ENCODE data around the gene SLC2A4RG. TPM values are rescaled to one million over a fixed set of nuclear protein-coding genes. Genes with fewer than 3 reads are reported as not detected.

SLC2A4RG gene
- total and polyA plus RNA-seq, 2 experiments from 2014 or later: 43.9 to 50.4 TPM

DNA sequence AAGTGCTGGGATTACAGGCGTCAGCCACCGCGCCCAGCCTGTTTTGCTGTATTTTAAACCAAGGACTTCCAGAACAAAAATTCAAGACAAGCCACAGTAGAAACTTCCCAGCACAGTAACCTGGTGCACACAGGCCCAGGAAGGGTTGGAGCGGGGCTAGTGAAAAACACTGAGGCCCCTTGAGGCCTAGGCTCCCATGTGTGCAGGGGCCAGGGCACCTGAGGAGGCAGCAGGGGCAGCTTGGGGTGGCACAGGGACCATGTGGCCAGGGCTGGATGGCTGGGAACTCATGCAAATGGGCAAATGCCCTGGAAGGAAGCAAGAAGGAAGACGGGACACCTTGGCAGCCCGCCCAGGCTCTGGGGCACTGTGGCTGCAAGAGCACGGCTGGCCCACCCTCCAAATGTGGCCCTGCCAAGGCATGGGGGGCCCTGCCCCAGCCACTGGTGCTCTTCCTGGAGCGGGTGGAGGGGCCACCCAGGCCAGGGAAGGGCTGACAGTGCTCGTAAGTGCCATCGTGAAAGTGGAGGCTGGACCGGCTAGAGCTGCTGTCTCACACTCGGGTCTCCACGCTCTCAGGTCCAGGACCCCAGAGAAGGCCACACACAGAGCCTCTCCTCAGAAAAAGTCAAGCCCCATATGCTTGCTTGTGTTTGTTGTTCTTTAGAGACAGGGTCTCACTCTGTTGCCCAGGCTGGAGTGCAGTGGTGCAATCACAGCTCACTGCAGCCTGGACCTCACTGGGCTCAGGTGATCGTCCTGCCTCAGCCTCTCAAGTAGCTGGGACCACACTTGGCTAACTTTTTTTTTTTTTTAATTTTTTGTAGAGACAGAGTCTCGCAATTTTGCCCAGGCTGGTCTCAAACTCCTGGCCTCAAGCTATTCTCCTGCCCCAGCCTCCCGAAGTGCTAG lies 10.3 kb downstream of the SLC2A4RG start:
- DNase-seq (ENCODE audit: low spot score): peak; percentile 10
- H3K27ac ChIP-seq: no peak overlapping the region
- no peak overlapping the region for H3K4me3 ChIP-seq
- H3K79me2 ChIP-seq: no peaks in the 10 kb centered on the region
- H4K20me1 ChIP-seq (ENCODE audit: insufficient read depth, poor library complexity, severe bottlenecking): no peaks in the 10 kb centered on the region
- H3K27me3 ChIP-seq: no peaks in the 10 kb centered on the region
- H3K4me1 ChIP-seq (ENCODE audit: insufficient read depth): no peaks in the 10 kb centered on the region
- TF ChIP-seq, protein P1, sequence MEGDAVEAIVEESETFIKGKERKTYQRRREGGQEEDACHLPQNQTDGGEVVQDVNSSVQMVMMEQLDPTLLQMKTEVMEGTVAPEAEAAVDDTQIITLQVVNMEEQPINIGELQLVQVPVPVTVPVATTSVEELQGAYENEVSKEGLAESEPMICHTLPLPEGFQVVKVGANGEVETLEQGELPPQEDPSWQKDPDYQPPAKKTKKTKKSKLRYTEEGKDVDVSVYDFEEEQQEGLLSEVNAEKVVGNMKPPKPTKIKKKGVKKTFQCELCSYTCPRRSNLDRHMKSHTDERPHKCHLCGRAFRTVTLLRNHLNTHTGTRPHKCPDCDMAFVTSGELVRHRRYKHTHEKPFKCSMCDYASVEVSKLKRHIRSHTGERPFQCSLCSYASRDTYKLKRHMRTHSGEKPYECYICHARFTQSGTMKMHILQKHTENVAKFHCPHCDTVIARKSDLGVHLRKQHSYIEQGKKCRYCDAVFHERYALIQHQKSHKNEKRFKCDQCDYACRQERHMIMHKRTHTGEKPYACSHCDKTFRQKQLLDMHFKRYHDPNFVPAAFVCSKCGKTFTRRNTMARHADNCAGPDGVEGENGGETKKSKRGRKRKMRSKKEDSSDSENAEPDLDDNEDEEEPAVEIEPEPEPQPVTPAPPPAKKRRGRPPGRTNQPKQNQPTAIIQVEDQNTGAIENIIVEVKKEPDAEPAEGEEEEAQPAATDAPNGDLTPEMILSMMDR (IDR thresholded peaks at IDR 0.05; ENCODE audit: poor library complexity): no peak
- no peak for TF ChIP-seq EZH2phosphoT487 (IDR thresholded peaks at IDR 0.05; ENCODE audit: low read depth, severe bottlenecking, unreplicated experiment)
- TF ChIP-seq EZH2 (IDR thresholded peaks at IDR 0.05; ENCODE audit: borderline replicate concordance): no peak
- no peaks in the 10 kb centered on the region for H3K9me2 ChIP-seq (replicated peaks; ENCODE audit: insufficient read depth)
- H3K36me3 ChIP-seq (replicated peaks; ENCODE audit: insufficient read depth, low read depth): no peaks in the 10 kb centered on the region
- no peaks in the 10 kb centered on the region for H3K9me3 ChIP-seq (ENCODE audit: low read depth)
- H2AFZ ChIP-seq: no peak overlapping the region
- no peak overlapping the region for H3K4me2 ChIP-seq
- 95% methylated on average over 16 of the region's 16 CpGs for WGBS (ENCODE audit: low lambda C conversion rate, missing lambda C conversion rate)

DNA sequence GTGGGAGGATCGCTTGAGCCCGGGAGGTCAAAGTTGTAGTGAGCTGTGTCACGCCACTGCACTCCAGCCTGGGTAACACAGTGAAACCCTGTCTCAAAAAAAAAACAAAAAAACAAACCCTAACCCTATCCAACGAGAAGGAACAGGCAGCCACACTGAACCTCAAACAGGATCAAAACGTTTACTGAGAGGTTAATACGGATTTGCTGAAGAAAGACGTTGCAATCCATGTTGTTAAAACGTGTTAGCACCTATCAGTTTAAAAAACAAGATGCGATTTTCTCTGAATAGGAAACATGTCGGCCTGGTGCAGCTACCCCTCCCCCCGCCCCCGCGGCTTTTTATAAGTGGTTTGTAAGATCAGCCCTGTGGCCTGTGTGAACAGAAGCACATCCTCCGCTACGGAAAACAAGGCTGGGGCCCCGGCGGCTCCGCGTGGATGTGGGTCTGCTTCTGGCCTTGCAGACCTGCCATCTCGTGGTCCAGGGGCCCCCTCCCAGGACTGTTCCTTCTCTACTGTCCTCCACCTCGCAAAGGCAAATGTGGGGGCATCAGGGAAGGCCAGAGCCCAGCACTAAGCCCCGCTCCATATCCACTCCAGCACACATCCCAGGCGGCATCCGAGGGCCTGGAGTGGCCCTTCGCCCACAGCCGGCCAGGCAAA lies 11.4 kb downstream of the SLC2A4RG start:
- Histone ChIP-seq H3K9me3 (ENCODE audit: low read depth) (no peaks in the 10 kb centered on the region), H3K4me2 (no peak overlapping the region), H2AFZ (no peak overlapping the region), H3K4me1 (ENCODE audit: insufficient read depth) (no peaks in the 10 kb centered on the region), H3K9me2 (replicated peaks; ENCODE audit: insufficient read depth) (no peaks in the 10 kb centered on the region), H3K27me3 (no peaks in the 10 kb centered on the region), H4K20me1 (ENCODE audit: insufficient read depth, poor library complexity, severe bottlenecking) (no peaks in the 10 kb centered on the region), H3K36me3 (replicated peaks; ENCODE audit: insufficient read depth, low read depth) (no peaks in the 10 kb centered on the region), H3K4me3 (no peak overlapping the region), H3K79me2 (no peaks in the 10 kb centered on the region), H3K27ac (no peak overlapping the region)
- TF ChIP-seq EZH2phosphoT487 (IDR thresholded peaks at IDR 0.05; ENCODE audit: low read depth, severe bottlenecking, unreplicated experiment) (no peak), EZH2 (IDR thresholded peaks at IDR 0.05; ENCODE audit: borderline replicate concordance) (no peak)
- TF ChIP-seq, protein P1 (IDR thresholded peaks at IDR 0.05; ENCODE audit: poor library complexity): no peak
- WGBS (ENCODE audit: low lambda C conversion rate, missing lambda C conversion rate): 77% methylated on average over 26 of the region's 26 CpGs
- DNase-seq (ENCODE audit: low spot score): no peak

DNA sequence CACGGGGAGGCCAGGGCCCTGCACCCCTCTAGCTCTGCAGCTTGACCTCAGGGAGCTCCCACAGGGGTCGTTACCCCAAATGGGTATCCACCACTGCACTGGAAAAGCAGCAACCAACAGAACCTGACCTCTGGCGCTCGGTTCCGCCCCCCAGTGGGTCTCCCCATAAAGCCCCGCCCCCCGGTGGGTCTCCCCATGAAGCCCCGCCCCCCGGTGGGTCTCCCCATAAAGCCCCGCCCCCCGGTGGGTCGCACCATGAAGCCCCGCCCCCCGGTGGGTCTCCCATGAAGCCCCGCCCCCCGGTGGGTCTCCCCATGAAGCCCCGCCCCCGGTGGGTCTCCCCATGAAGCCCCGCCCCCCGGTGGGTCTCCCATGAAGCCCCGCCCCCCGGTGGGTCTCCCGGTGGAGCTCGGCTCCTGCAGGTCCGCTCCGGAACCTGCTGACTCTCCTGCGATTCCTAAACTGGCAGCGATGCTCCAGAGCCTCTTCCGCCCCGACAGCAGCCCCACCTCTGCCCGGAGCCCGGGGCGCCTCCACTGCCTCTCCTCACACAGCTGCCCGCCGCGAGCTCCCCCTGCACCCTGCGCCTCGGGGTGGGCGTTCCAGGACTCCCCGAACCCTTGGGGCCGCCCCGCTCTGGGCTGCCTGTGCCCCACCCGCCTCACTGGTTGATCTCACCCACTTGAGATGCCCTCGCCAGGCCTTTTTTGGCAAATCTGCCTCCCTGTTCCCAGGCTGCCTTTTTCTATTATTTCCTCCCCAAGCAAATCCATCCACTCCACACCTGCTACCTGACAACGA lies 12.1 kb downstream of the SLC2A4RG start:
- Histone ChIP-seq H3K4me2 (no peak overlapping the region), H3K27me3 (no peaks in the 10 kb centered on the region), H3K36me3 (replicated peaks; ENCODE audit: insufficient read depth, low read depth) (no peaks in the 10 kb centered on the region), H3K9me2 (replicated peaks; ENCODE audit: insufficient read depth) (no peaks in the 10 kb centered on the region), H3K9me3 (ENCODE audit: low read depth) (no peaks in the 10 kb centered on the region), H4K20me1 (ENCODE audit: insufficient read depth, poor library complexity, severe bottlenecking) (no peaks in the 10 kb centered on the region), H3K79me2 (no peaks in the 10 kb centered on the region), H2AFZ (no peak overlapping the region), H3K4me3 (no peak overlapping the region), H3K27ac (no peak overlapping the region), H3K4me1 (ENCODE audit: insufficient read depth) (no peaks in the 10 kb centered on the region)
- TF ChIP-seq EZH2 (IDR thresholded peaks at IDR 0.05; ENCODE audit: borderline replicate concordance): no peak
- no peak for TF ChIP-seq EZH2phosphoT487 (IDR thresholded peaks at IDR 0.05; ENCODE audit: low read depth, severe bottlenecking, unreplicated experiment)
- TF ChIP-seq, protein P1 (IDR thresholded peaks at IDR 0.05; ENCODE audit: poor library complexity): no peak
- WGBS (ENCODE audit: low lambda C conversion rate, missing lambda C conversion rate): 97% methylated on average over 11 of the region's 45 CpGs
- peak; percentile 3 for DNase-seq (ENCODE audit: low spot score)

Measured in hepatocyte (in vitro differentiated cells).